Trophoblast cell (in vitro differentiated cells and primary cell): Measurements from ENCODE around the gene FABP3.

Experiments used
- DNase-seq, 2 donors: peaks; one replicate each; pipeline ENCODE4 v3.0.0-alpha.2; 2016
- H2AFZ ChIP-seq: 2 replicates; pipeline ENCODE4 v1.6.1; 2013; ENCODE audit warnings: low read length, moderate library complexity, mild to moderate bottlenecking; ENCODE audit not compliant: insufficient read depth, poor library complexity
- H2AK5ac ChIP-seq: 2 replicates; pipeline ENCODE4 v1.6.1; 2013; ENCODE audit warnings: mild to moderate bottlenecking, low read length
- H2BK120ac ChIP-seq: 2 replicates; pipeline ENCODE4 v1.6.1; 2013; ENCODE audit warnings: low read length, mild to moderate bottlenecking, moderate library complexity; ENCODE audit not compliant: insufficient read depth, poor library complexity
- H2BK12ac ChIP-seq: 2 replicates; pipeline ENCODE4 v1.6.1; 2013; ENCODE audit warnings: mild to moderate bottlenecking, low read length, moderate library complexity
- H2BK5ac ChIP-seq: 2 replicates; pipeline ENCODE4 v1.6.1; 2013; ENCODE audit warnings: low read length, low read depth, moderate library complexity, mild to moderate bottlenecking; ENCODE audit not compliant: poor library complexity
- H3K14ac ChIP-seq: 2 replicates; pipeline ENCODE4 v1.6.1; 2013; ENCODE audit warnings: mild to moderate bottlenecking, low read length
- H3K18ac ChIP-seq: 2 replicates; pipeline ENCODE4 v1.6.1; 2013; ENCODE audit warnings: mild to moderate bottlenecking, low read length
- H3K23ac ChIP-seq: 2 replicates; pipeline ENCODE4 v1.6.1; 2013; ENCODE audit warnings: low read length
- H3K27ac ChIP-seq: 2 replicates; pipeline ENCODE4 v1.5.1; 2013; ENCODE audit warnings: low read depth, mild to moderate bottlenecking, inconsistent platforms, low read length, moderate library complexity
- H3K27me3 ChIP-seq: 2 replicates; pipeline ENCODE4 v1.6.1; 2013; ENCODE audit warnings: inconsistent platforms, mild to moderate bottlenecking, low read length, moderate library complexity; ENCODE audit not compliant: insufficient read depth
- H3K36me3 ChIP-seq, 2 experiments: 1 replicate in 1 of 2; 2 replicates in 1 of 2; pipeline ENCODE4 v1.6.1; 2013; ENCODE audit warnings: low read length in 2 of 2, mild to moderate bottlenecking in 2 of 2, moderate library complexity in 1 of 2; ENCODE audit not compliant: insufficient read depth in 2 of 2, control insufficient read depth in 1 of 2
- H3K4ac ChIP-seq: 2 replicates; pipeline ENCODE4 v1.6.1; 2013; ENCODE audit warnings: low read depth, mild to moderate bottlenecking, low read length, moderate library complexity
- H3K4me1 ChIP-seq, 2 experiments: 1 replicate in 1 of 2; 2 replicates in 1 of 2; pipeline ENCODE4 v1.6.1; 2013; ENCODE audit warnings: low read length in 2 of 2, mild to moderate bottlenecking in 2 of 2, moderate library complexity in 1 of 2; ENCODE audit not compliant: insufficient read depth in 2 of 2, control insufficient read depth in 1 of 2
- H3K4me2 ChIP-seq: 2 replicates; pipeline ENCODE4 v1.6.1; 2013; ENCODE audit warnings: inconsistent platforms, mild to moderate bottlenecking, low read length, moderate library complexity
- H3K4me3 ChIP-seq: 2 replicates; pipeline ENCODE4 v1.5.1; 2013; ENCODE audit warnings: mild to moderate bottlenecking, low read depth, low read length, inconsistent platforms
- H3K79me1 ChIP-seq: one replicate; pipeline ENCODE4 v1.6.1; 2013; ENCODE audit warnings: low read length
- H3K79me2 ChIP-seq: 2 replicates; pipeline ENCODE4 v1.6.1; 2013; ENCODE audit warnings: low read length, mild to moderate bottlenecking; ENCODE audit not compliant: control insufficient read depth, insufficient read depth, poor library complexity
- H3K9ac ChIP-seq: 2 replicates; pipeline ENCODE4 v1.6.1; 2013; ENCODE audit warnings: mild to moderate bottlenecking, low read length
- H3K9me3 ChIP-seq: 2 replicates; pipeline ENCODE4 v1.6.1; 2013; ENCODE audit warnings: low read depth, mild to moderate bottlenecking, control low read depth, inconsistent platforms, low read length; ENCODE audit not compliant: insufficient read depth
- H4K12ac ChIP-seq: 2 replicates; pipeline ENCODE4 v1.6.1; 2013; ENCODE audit warnings: low read depth, mild to moderate bottlenecking, low read length, moderate library complexity
- H4K8ac ChIP-seq: 2 replicates; pipeline ENCODE4 v1.6.1; 2013; ENCODE audit warnings: low read depth, mild to moderate bottlenecking, low read length, moderate library complexity
- H4K91ac ChIP-seq: one replicate; pipeline ENCODE4 v1.6.1; 2013; ENCODE audit warnings: low read depth, mild to moderate bottlenecking, low read length, moderate library complexity
- WGBS: extraction: QIAGEN DNeasy Blood & Tissue Kit; methylation state at CpG from one replicate; pipeline ENCODE4 v1.1.7; 2013; ENCODE audit warnings: missing lambda C conversion rate; ENCODE audit not compliant: insufficient read length, insufficient coverage; ENCODE audit errors: extremely low coverage; 5-methylcytosine and 5-hydroxymethylcytosine counted together

Gene FABP3

DNA sequence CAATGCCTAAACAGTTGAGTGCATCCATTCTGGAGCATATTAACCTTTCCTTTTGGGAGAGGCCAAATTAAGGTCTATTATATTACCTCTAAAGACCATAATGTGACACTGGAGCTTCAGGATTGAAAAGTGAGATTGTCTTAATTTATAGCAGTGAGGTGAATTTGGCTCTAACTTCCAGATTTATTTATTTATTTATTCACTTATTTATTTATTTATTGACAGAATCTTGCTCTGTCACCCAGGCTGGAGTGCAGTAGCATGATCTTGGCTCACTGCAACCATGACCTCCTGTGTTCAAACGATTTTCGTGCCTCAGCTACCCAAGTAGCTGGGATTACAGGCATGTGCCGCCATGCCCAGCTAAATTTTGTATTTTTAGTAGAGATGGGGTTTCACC, 57.0 kb downstream of the FABP3 start:
- Histone ChIP-seq H2BK12ac (no peak overlapping the region), H2BK120ac (no peak overlapping the region), H3K79me2 (no peaks in the 10 kb centered on the region), H3K27ac (no peak overlapping the region), H4K12ac (no peak overlapping the region), H2BK5ac (no peak overlapping the region), H2AK5ac (no peak overlapping the region), H4K8ac (no peak overlapping the region), H3K79me1 (no peaks in the 10 kb centered on the region), H3K27me3 (no peaks in the 10 kb centered on the region), H4K91ac (no peak overlapping the region), H3K23ac (no peak overlapping the region), H3K9me3 (no peaks in the 10 kb centered on the region), H3K4me3 (no peak overlapping the region), H3K4me2 (no peak overlapping the region), H3K4me1 (no peaks in the 10 kb centered on the region), H3K36me3 (peaks cover 20 to 23% of the 10 kb centered on the region in 2 experiments), H3K4ac (no peak overlapping the region), H2AFZ (no peak overlapping the region), H3K14ac (no peak overlapping the region), H3K18ac (no peak overlapping the region), H3K9ac (no peak overlapping the region)
- WGBS: no CpG with 5 or more reads among the region's 3 CpGs
- no peak for DNase-seq
